ENCODE results near the gene GPR162. TPM values are rescaled to one million over a fixed set of nuclear protein-coding genes. Genes with fewer than 3 reads are reported as not detected.

Gene GPR162
- total and polyA plus RNA-seq, 7 donors = 0.50 to 2.8 (median 1.0) TPM

DNA sequence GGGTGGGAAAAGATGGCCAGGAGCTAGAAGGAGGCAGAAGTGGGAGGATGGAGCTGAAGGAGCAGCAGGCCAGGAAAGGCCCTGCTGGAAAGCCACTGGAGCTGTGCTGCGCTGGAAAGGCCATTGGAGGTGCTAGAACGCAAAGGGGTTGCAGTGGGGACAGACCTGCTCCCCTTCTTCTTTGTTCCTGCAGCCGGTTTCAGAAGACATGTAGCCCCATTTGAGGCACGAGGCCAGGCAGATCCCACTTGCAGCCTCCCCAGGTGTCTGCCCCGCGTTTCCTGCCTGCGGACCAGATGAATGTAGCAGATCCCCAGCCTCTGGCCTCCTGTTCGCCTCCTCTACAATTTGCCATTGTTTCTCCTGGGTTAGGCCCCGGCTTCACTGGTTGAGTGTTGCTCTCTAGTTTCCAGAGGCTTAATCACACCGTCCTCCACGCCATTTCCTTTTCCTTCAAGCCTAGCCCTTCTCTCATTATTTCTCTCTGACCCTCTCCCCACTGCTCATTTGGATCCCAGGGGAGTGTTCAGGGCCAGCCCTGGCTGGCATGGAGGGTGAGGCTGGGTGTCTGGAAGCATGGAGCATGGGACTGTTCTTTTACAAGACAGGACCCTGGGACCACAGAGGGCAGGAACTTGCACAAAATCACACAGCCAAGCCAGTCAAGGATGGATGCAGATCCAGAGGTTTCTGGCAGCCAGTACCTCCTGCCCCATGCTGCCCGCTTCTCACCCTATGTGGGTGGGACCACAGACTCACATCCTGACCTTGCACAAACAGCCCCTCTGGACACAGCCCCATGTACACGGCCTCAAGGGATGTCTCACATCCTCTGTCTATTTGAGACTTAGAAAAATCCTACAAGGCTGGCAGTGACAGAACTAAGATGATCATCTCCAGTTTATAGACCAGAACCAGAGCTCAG lies 2.3 kb upstream of the GPR162 start:
- no peak for ATAC-seq
- Histone ChIP-seq H3K36me3 (ENCODE audit: insufficient read depth in 1 of 2, low read depth in 1 of 2) (no peaks in the 10 kb centered on the region), H3K9me3 (no peaks in the 10 kb centered on the region), H3K4me1 (no peaks in the 10 kb centered on the region), H3K4me3 (no peak overlapping the region), H3K27me3 (ENCODE audit: insufficient read depth in 3 of 3, low read length in 2 of 3) (peaks cover 0 to 28% (median 11%) of the 10 kb centered on the region in 3 donors), H3K27ac (no peak overlapping the region)
- DNase-seq = no peak
- intact Hi-C loops (cut with DNase I) = loop anchor here in 1 of 2 donors (10.0 kb wide), 1 partner anchor 65 kb away; the partner anchor contains the start of gene MLF2
- 71 to 87% (median 84%) methylated on average over 13 of the region's 13 CpGs for WGBS, 3 donors
- TF ChIP-seq, protein P1, sequence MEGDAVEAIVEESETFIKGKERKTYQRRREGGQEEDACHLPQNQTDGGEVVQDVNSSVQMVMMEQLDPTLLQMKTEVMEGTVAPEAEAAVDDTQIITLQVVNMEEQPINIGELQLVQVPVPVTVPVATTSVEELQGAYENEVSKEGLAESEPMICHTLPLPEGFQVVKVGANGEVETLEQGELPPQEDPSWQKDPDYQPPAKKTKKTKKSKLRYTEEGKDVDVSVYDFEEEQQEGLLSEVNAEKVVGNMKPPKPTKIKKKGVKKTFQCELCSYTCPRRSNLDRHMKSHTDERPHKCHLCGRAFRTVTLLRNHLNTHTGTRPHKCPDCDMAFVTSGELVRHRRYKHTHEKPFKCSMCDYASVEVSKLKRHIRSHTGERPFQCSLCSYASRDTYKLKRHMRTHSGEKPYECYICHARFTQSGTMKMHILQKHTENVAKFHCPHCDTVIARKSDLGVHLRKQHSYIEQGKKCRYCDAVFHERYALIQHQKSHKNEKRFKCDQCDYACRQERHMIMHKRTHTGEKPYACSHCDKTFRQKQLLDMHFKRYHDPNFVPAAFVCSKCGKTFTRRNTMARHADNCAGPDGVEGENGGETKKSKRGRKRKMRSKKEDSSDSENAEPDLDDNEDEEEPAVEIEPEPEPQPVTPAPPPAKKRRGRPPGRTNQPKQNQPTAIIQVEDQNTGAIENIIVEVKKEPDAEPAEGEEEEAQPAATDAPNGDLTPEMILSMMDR (IDR thresholded peaks at IDR 0.05) = no peak

DNA sequence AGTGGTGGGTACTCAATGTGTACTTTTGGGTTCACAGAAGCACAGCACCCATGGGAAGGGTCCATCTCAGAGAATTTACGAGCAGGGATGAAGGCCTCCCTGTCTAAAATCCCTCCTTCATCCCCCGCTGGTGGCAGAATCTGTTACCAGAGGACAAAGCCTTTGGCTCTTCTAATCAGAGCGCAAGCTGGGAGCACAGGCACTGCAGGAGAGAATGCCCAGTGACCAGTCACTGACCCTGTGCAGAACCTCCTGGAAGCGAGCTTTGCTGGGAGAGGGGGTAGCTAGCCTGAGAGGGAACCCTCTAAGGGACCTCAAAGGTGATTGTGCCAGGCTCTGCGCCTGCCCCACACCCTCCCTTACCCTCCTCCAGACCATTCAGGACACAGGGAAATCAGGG lies 1.5 kb upstream of the GPR162 start:
- WGBS, 3 donors = 87 to 95% (median 95%) methylated on average over 5 of the region's 5 CpGs
- H3K9me3 ChIP-seq = no peaks in the 10 kb centered on the region
- H3K36me3 ChIP-seq (ENCODE audit: insufficient read depth in 1 of 2, low read depth in 1 of 2) = no peaks in the 10 kb centered on the region
- H3K27me3 ChIP-seq (ENCODE audit: insufficient read depth in 3 of 3, low read length in 2 of 3) = peaks cover 0 to 34% (median 11%) of the 10 kb centered on the region in 3 donors
- ATAC-seq = no peak
- TF ChIP-seq, protein P1 (IDR thresholded peaks at IDR 0.05) = no peak
- no peak overlapping the region for H3K27ac ChIP-seq
- no peak for DNase-seq
- no peaks in the 10 kb centered on the region for H3K4me1 ChIP-seq
- no peak overlapping the region for H3K4me3 ChIP-seq
- intact Hi-C loops (cut with DNase I) = loop anchor here in 1 of 2 donors (10.0 kb wide), 1 partner anchor 65 kb away; the partner anchor contains the start of gene MLF2

DNA sequence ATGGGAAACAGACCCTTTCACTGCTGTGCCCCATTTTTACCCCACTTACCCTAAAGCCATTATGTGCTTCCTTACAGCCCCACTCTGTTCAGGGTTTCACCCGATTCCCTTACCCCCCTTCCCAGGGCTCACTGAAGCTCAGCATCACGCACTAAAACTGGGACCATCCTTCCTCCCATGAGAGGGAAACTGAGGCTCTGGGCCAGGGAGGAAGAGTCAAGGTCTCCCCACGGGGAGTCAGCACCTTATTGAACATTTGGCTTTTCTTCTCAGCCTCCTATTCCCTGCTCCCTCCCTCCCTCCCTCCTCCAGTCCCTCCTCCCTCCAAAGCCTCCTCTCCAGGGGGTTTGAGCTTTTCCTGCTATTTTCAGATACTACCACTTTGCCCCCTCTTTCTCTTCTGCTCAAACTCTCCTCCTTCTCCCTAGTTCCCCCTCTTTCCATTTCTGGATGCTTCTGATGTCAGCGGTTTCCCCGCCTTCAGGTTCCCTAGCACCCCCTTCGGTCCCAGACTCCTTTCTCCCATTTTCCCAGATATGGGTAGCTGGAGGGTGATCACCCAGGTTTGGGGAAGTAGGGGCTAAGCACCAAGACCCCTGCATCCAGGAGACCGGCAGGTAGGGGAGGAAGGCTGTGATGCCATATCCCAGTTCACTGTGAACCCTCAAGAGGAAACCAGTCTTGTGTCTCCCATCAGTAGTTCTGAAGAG lies 960 bp downstream of the GPR162 start:
- peak overlapping the region; percentile 60 for H3K4me3 ChIP-seq
- H3K9me3 ChIP-seq = no peaks in the 10 kb centered on the region
- DNase-seq (no peak), ATAC-seq (no peak)
- intact Hi-C loops (cut with DNase I) = loop anchor here in 1 of 2 donors (10.0 kb wide), 1 partner anchor 68 kb away; the partner anchor contains the start of gene MLF2
- H3K36me3 ChIP-seq (ENCODE audit: insufficient read depth in 1 of 2, low read depth in 1 of 2) = no peaks in the 10 kb centered on the region
- H3K4me1 ChIP-seq = peaks cover 3% of the 10 kb centered on the region
- WGBS, 3 donors = 65 to 70% (median 65%) methylated on average over 7 of the region's 7 CpGs
- H3K27me3 ChIP-seq (ENCODE audit: insufficient read depth in 3 of 3, low read length in 2 of 3) = peaks cover 0 to 58% (median 11%) of the 10 kb centered on the region in 3 donors
- TF ChIP-seq, protein P1 (IDR thresholded peaks at IDR 0.05) = no peak
- no peak overlapping the region for H3K27ac ChIP-seq

DNA sequence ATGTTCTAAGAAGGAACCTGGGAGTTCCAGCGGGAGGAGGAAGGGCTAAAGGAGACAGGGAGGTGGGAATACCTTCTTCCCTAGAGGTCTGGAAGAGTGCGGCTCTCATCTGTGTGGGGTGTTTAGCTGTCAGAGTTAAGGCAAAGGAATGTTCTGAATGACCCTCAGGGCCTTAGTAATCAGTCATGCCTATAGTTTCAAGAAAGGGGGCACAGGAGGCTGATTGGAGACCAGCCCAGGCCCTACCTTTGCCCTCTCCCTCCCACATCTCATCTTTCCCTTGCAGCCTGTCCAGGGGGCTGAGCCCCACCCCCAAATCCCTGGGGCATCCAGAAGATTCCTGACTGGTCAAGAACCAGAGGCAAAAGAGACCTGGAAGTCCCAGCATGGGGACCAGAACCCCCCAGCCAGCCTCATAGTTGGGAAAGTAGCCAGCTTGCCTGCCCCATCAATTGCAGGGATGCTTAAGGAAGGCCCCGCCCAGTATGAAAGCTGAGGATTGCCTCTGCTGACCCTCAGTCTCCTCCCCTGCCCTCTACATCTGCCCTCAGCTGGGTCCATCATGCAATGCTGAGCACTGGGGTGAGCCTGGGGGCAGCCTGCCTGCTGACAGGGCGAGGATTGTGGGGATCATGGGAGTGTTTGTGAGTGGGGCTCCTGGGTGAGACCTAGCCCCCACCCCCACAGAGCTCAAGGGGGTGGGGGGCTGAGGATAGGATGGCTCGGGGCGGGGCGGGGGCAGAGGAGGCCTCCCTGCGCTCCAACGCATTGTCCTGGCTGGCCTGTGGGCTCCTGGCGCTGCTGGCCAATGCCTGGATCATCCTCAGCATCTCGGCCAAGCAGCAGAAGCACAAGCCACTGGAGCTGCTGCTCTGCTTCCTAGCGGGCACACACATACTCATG lies 1.8 kb downstream of the GPR162 start:
- Histone ChIP-seq H3K36me3 (ENCODE audit: insufficient read depth in 1 of 2, low read depth in 1 of 2) (no peaks in the 10 kb centered on the region), H3K9me3 (no peaks in the 10 kb centered on the region), H3K27ac (no peak overlapping the region), H3K27me3 (ENCODE audit: insufficient read depth in 3 of 3, low read length in 2 of 3) (peaks cover 0 to 60% (median 11%) of the 10 kb centered on the region in 3 donors), H3K4me3 (no peak overlapping the region), H3K4me1 (peaks cover 3% of the 10 kb centered on the region)
- TF ChIP-seq, protein P1 (IDR thresholded peaks at IDR 0.05) = no peak
- ATAC-seq = no peak
- intact Hi-C loops (cut with DNase I) = loop anchor here in 1 of 2 donors (10.0 kb wide), 1 partner anchor 69 kb away; the partner anchor contains the start of gene MLF2
- no peak for DNase-seq
- WGBS, 3 donors = 72 to 79% (median 78%) methylated on average over 12 of the region's 12 CpGs

Measured in psoas muscle (tissue), 8 donors.